Sigmoid colon (tissue), 3 donors: ENCODE measurements around the gene FLNC.

ENCODE experiments used
- POLR2A ChIP-seq, 2 donors: fragments of 450-650 bp; IDR thresholded peaks; one replicate each; pipeline ENCODE4 v1.6.1; 2016; ENCODE audit warnings: antibody characterized with exemption in 2 of 2, mild to moderate bottlenecking in 2 of 2, moderate library complexity in 2 of 2
- TF ChIP-seq, protein P1 (sequence below), 4 experiments: fragments of 450-650 bp in 3 of 4; fragments of 200-600 bp in 1 of 4; IDR thresholded peaks; one replicate each; pipeline ENCODE4 v1.5.1; 2016 to 2019; ENCODE audit warnings: antibody characterized with exemption in 4 of 4, mild to moderate bottlenecking in 3 of 4, moderate library complexity in 2 of 4

- TF ChIP-seq, protein P1, sequence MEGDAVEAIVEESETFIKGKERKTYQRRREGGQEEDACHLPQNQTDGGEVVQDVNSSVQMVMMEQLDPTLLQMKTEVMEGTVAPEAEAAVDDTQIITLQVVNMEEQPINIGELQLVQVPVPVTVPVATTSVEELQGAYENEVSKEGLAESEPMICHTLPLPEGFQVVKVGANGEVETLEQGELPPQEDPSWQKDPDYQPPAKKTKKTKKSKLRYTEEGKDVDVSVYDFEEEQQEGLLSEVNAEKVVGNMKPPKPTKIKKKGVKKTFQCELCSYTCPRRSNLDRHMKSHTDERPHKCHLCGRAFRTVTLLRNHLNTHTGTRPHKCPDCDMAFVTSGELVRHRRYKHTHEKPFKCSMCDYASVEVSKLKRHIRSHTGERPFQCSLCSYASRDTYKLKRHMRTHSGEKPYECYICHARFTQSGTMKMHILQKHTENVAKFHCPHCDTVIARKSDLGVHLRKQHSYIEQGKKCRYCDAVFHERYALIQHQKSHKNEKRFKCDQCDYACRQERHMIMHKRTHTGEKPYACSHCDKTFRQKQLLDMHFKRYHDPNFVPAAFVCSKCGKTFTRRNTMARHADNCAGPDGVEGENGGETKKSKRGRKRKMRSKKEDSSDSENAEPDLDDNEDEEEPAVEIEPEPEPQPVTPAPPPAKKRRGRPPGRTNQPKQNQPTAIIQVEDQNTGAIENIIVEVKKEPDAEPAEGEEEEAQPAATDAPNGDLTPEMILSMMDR (IDR thresholded peaks at IDR 0.05): no peak
- no peak for TF ChIP-seq POLR2A (IDR thresholded peaks at IDR 0.05)
These were observed 35.1 kb upstream of the FLNC start for GRCh38 chr7:128795129-128795528.
